Ovary (tissue), 9 donors: Measurements from ENCODE around the gene PRRC2C. TPM values are rescaled to one million over a fixed set of nuclear protein-coding genes. Genes with fewer than 3 reads are reported as not detected.
"Not testable (repeated sequence)": the region's sequence is repeated elsewhere in the genome, so short reads cannot be mapped to it uniquely, and the experiment has no call there.

Experiments
- DNase-seq, 5 donors: peaks; one replicate each; pipeline ENCODE4 v3.0.0-alpha.2; 2019 to 2020
- H3K27ac ChIP-seq, 2 donors: fragments of 200-600 bp; one replicate each; pipeline versions ENCODE4 v1.5.1 to v1.8.0; 2019 to 2022
- H3K27me3 ChIP-seq: fragments of 200-600 bp; one replicate; pipeline ENCODE4 v1.8.0; 2022
- H3K36me3 ChIP-seq: fragments of 200-600 bp; sonication (generic); one replicate; pipeline ENCODE4 v1.5.1; 2019
- H3K4me1 ChIP-seq: one replicate; pipeline ENCODE4 v1.8.1; 2013; ENCODE audit warnings: mild to moderate bottlenecking, moderate library complexity; ENCODE audit not compliant: insufficient read depth
- H3K4me3 ChIP-seq: fragments of 200-600 bp; sonication (generic); one replicate; pipeline ENCODE4 v1.5.1; 2017
- H3K9me3 ChIP-seq, 2 donors: fragments of 200-600 bp in 1 of 2; sonication (generic) in 1 of 2; one replicate each; pipeline versions ENCODE4 v1.5.1 to v1.8.1; 2013 to 2019; ENCODE audit warnings: mild to moderate bottlenecking in 1 of 2, moderate library complexity in 1 of 2
- CTCF ChIP-seq, 3 donors: fragments of 450-650 bp in 2 of 3; fragments of 200-600 bp in 1 of 3; IDR thresholded peaks; one replicate each; pipeline versions ENCODE4 v1.5.1 to v1.8.0; 2016 to 2022; ENCODE audit warnings: antibody characterized with exemption in 3 of 3, mild to moderate bottlenecking in 1 of 3
- EP300 ChIP-seq: sonication (generic); formaldehyde crosslinking; IDR thresholded peaks from one replicate; pipeline ENCODE4 v1.6.1; 2017; ENCODE audit warnings: antibody characterized with exemption
- POLR2A ChIP-seq: fragments of 450-650 bp; IDR thresholded peaks from one replicate; pipeline ENCODE4 v1.6.1; 2017; ENCODE audit warnings: antibody characterized with exemption, mild to moderate bottlenecking, moderate library complexity
- WGBS, 3 donors: extraction: QIAGEN DNeasy Blood & Tissue Kit in 1 of 3; methylation state at CpG; one replicate each; pipeline versions ENCODE4 v1.1.5 to v1.1.7; 2013 to 2017; 5-methylcytosine and 5-hydroxymethylcytosine counted together
- intact Hi-C, 4 donors: fragments of 100-400 bp; cut with DNase I; formaldehyde crosslinking; loops; one replicate each; pipeline versions ENCODE4 v1.11.0 to v1.15.1; 2022 to 2023
- polyA plus RNA-seq, 2 donors: library from polyadenylated mRNA; stranded (reverse); fragments of 200-250 nt in 1 of 2; fragments of 350-450 nt in 1 of 2; fragmentation: Illumina TruSeq in 1 of 2; extraction: RNeasy Lipid Tissue Mini Kit (QIAGEN cat#74804) in 1 of 2; gene quantifications; one replicate each; pipeline ENCODE4 v1.2.3, GENCODE V29; 2013 to 2014
- total RNA-seq, 7 donors: library from RNA; depleted of rRNA in 2 of 7; stranded (reverse); fragments of >200 nt in 2 of 7; fragmentation: NEBNext Ultra II Directional in 3 of 7; extraction: Animal tissue kit (Norgen Biotek cat#: 25700) in 3 of 7; gene quantifications; one replicate each; pipeline versions ENCODE4 v1.1.0 to v1.2.4, GENCODE V29; 2016 to 2023
- donor health status: DM: no; HTN: no; CAD: no; lungs with moderate emphysema.
- donor health status: DM: no; HTN: no; CAD: no.
- donor health status: Bipolar disorder and iron deficiency.
- donor health status: DM: yes; HTN: yes; CAD: no.
- donor health status: DM: no; HTN: no; CAD: no.
- donor health status: DM: yes; HTN: yes; CAD: no.

PRRC2C gene
- total and polyA plus RNA-seq, 9 donors = 30.7 to 136 (median 107) TPM

- Histone ChIP-seq H3K4me3 (no peak overlapping the region), H3K9me3 (no peaks in the 10 kb centered on the region), H3K36me3 (no peaks in the 10 kb centered on the region), H3K27me3 (no peaks in the 10 kb centered on the region), H3K27ac (no peak overlapping the region), H3K4me1 (no peaks in the 10 kb centered on the region)
- intact Hi-C loops = no loop called here
- WGBS, 3 donors = 86 to 88% (median 86%) methylated on average over 10 of the region's 10 CpGs
- DNase-seq = no peak
- TF ChIP-seq EP300 = no peak
- no peak for TF ChIP-seq POLR2A
- TF ChIP-seq CTCF (IDR thresholded peaks at IDR 0.05) = no peak
Observed at GRCh38 chr1:171606402-171606941, 121.1 kb downstream of the PRRC2C start.

- H3K27ac ChIP-seq = no peak overlapping the region
- H3K9me3 ChIP-seq = no peaks in the 10 kb centered on the region
- WGBS, 3 donors = 70 to 89% (median 83%) methylated on average over 2 of the region's 2 CpGs
- H3K4me1 ChIP-seq = no peaks in the 10 kb centered on the region
- H3K27me3 ChIP-seq = no peaks in the 10 kb centered on the region
- DNase-seq = no peak
- H3K4me3 ChIP-seq = no peak overlapping the region
- intact Hi-C loops = no loop called here
- no peaks in the 10 kb centered on the region for H3K36me3 ChIP-seq
- TF ChIP-seq CTCF (IDR thresholded peaks at IDR 0.05) = no peak
- TF ChIP-seq EP300 = no peak
- TF ChIP-seq POLR2A = no peak
Observed at GRCh38 chr1:171610385-171610784, 125.1 kb downstream of the PRRC2C start.

- no peaks in the 10 kb centered on the region for H3K4me1 ChIP-seq
- WGBS, 3 donors = 84 to 96% (median 87%) methylated on average over 2 of the region's 2 CpGs
- H3K4me3 ChIP-seq = no peak overlapping the region
- H3K27me3 ChIP-seq = no peaks in the 10 kb centered on the region
- H3K27ac ChIP-seq = no peak overlapping the region
- no peak for DNase-seq
- H3K9me3 ChIP-seq = no peaks in the 10 kb centered on the region
- no peak for TF ChIP-seq CTCF (IDR thresholded peaks at IDR 0.05)
- no peak for TF ChIP-seq POLR2A
- TF ChIP-seq EP300 = no peak
- intact Hi-C loops = no loop called here
- no peaks in the 10 kb centered on the region for H3K36me3 ChIP-seq
Observed at GRCh38 chr1:171611306-171611705, 126.0 kb downstream of the PRRC2C start.

- TF ChIP-seq EP300 = no peak
- no peak for TF ChIP-seq POLR2A
- no peak for TF ChIP-seq CTCF (IDR thresholded peaks at IDR 0.05)
- intact Hi-C loops = no loop called here
- WGBS, 3 donors = 61 to 92% (median 68%) methylated on average over 1 of the region's 1 CpG
- Histone ChIP-seq H3K27me3 (no peaks in the 10 kb centered on the region), H3K27ac (no peak overlapping the region), H3K4me1 (no peaks in the 10 kb centered on the region), H3K9me3 (no peaks in the 10 kb centered on the region), H3K36me3 (no peaks in the 10 kb centered on the region), H3K4me3 (no peak overlapping the region)
- no peak for DNase-seq
Observed at GRCh38 chr1:171613282-171613681, 128.0 kb downstream of the PRRC2C start.

GRCh38 chr1:171615122-171615906 is 130.0 kb downstream of the PRRC2C start:
- intact Hi-C loops, H3K27ac ChIP-seq, H3K9me3 ChIP-seq, H3K4me3 ChIP-seq, H3K27me3 ChIP-seq, H3K4me1 ChIP-seq, H3K36me3 ChIP-seq, DNase-seq: not testable (repeated sequence)
- 86 to 90% (median 88%) methylated on average over 14 of the region's 14 CpGs for WGBS, 3 donors
